CD4-positive, alpha-beta T cell treated with Interleukin-12 subunit alpha and Interleukin-12 subunit beta, for 1 hour (primary cell): ENCODE data around the gene NOP56.

Experiments used
- DNase-seq: peaks from one replicate; pipeline ENCODE4 v3.0.0-alpha.2; 2020

The NOP56 gene

GRCh38 chr20:2703716-2704475 is 51.5 kb downstream of the NOP56 start:
- DNase-seq, result no peak

DNA sequence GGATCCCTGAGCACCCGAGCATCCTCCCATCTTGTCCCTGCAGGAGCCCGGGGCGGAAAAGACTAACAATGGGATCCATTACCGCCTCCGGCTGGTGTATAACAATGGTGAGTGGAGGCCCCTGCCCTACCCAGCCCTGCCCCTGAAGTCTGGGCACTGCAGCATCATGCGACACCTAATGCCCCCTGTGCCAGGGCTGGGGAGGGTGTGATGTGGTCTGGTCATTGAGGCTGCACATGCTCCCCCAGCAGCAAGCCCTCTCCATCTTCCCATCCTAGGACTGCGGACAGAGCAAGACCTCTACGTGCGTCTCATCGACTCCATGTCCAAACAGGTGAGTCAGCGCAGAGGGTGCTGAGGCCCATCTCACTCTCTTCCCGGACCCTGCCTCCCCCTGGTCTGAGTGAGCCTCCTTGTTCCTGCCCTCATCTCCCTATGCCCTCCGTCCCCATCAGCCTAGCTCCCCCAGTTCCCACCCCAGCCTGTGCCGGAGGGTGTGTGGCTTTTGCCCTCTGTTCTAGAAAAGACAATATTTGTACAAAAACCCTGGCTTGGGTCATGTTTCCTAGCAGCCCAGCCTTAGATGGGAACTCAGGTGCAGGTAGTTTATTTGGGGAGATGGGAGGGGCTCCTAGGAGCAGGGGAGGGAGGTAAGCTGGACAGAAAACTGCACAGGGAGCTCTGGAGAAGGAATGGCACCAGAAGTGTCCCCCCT is 53.7 kb downstream of the NOP56 start:
- DNase-seq, result no peak

DNA sequence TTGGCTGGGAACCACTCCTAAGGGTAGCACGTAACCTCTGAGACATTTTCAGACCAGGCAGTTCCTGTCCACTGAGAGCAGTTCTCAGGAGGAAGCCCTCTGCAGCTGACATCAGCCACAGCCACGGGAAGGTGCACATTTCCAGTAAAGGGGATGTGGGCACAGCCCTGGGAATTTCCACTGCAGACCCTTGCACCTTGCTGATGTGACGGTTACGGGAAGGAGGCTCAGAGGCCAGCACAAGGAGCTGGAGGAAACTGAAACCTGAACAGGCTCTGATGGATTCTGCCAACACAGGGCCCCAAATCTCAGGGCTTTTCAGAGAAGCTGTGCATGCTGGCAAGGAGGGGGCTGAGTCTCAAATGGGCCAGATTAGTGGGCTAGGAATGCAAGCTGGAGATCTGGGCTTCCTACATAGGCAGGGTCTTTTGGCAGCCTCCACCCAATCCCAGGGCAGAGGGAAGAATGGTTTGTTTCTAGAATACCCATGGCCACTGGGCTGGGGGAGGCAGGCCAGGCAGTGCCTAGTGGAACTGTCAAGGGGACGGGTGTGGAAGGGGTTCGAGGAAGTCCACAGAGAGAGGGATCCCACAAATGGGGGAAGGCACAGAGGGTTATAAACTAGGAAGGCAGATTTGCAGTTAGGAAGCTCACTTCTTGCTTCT is 54.4 kb downstream of the NOP56 start:
- DNase-seq, result no peak

DNA sequence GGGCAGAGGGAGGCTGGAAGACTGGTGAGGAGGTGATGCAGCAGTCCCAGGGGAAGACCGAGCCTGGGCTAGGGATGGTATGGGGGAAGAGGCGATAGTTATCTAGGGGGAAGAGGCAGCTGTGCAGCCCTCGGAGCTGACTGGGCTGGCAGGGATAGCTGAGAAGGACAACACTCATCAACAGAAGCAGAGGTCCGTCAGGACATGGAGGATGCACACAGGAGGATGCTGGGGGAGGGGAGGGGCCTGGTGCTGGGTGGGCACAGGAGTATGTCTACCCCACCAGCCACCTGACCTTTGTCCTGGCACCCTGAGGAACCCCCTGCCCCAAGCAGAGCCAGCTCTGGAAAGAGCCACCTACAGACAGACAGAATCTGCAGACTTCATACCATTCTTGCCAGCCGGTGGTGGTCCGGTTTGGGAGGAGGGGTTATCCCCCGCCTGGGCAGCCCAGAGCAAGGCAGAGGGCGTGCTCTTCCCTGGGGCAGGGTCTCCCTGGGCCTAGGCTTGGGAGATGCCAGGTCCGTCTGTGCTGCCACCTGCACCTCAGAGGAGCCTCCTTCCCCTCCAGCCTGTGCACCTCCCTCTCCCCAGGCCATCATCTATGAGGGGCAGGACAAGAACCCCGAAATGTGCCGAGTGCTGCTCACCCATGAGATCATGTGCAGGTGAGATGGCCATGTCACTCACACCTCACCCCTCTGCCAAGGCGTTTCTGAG is 55.1 kb downstream of the NOP56 start:
- DNase-seq, result no peak
